ENCODE measurements around the gene TEKT5.

Gene TEKT5

DNA sequence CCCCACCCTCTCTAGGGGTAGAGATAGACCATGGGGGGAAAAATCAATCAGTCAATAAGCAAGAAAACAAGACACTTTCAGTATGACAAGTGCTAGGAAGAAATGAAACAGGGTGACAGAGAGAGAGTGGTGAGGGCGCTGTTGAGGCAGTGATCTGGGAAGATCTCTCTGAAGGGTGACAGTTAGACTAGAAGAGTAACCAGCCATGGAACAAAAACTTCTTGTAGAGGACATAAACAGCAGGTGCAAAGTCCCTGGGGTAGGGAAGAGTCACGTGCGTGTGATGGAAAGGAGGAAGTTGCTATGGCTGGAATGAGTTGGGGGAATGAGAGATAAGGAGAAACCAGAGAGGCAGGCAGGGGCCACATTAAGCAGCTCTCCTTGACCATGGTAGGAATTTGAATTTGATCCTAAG is 97.5 kb downstream of the TEKT5 start:
- Histone ChIP-seq H3K27ac (ENCODE audit: poor library complexity, severe bottlenecking) (no peak overlapping the region), H3K4me3 (ENCODE audit: severe bottlenecking) (no peak overlapping the region), H3K36me3 (ENCODE audit: low read depth) (no peaks in the 10 kb centered on the region), H3K4me1 (ENCODE audit: insufficient read depth, poor library complexity, severe bottlenecking) (peaks cover 24% of the 10 kb centered on the region), H3K27me3 (ENCODE audit: insufficient read depth, poor library complexity, severe bottlenecking) (no peaks in the 10 kb centered on the region), H3K9me3 (ENCODE audit: severe bottlenecking) (no peaks in the 10 kb centered on the region)
- DNase-seq (ENCODE audit: low spot score) (no peak), ATAC-seq (ENCODE audit: low read depth) (no peak)
- TF ChIP-seq, protein P1, sequence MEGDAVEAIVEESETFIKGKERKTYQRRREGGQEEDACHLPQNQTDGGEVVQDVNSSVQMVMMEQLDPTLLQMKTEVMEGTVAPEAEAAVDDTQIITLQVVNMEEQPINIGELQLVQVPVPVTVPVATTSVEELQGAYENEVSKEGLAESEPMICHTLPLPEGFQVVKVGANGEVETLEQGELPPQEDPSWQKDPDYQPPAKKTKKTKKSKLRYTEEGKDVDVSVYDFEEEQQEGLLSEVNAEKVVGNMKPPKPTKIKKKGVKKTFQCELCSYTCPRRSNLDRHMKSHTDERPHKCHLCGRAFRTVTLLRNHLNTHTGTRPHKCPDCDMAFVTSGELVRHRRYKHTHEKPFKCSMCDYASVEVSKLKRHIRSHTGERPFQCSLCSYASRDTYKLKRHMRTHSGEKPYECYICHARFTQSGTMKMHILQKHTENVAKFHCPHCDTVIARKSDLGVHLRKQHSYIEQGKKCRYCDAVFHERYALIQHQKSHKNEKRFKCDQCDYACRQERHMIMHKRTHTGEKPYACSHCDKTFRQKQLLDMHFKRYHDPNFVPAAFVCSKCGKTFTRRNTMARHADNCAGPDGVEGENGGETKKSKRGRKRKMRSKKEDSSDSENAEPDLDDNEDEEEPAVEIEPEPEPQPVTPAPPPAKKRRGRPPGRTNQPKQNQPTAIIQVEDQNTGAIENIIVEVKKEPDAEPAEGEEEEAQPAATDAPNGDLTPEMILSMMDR (IDR thresholded peaks at IDR 0.05; ENCODE audit: poor library complexity, severe bottlenecking), result no peak

DNA sequence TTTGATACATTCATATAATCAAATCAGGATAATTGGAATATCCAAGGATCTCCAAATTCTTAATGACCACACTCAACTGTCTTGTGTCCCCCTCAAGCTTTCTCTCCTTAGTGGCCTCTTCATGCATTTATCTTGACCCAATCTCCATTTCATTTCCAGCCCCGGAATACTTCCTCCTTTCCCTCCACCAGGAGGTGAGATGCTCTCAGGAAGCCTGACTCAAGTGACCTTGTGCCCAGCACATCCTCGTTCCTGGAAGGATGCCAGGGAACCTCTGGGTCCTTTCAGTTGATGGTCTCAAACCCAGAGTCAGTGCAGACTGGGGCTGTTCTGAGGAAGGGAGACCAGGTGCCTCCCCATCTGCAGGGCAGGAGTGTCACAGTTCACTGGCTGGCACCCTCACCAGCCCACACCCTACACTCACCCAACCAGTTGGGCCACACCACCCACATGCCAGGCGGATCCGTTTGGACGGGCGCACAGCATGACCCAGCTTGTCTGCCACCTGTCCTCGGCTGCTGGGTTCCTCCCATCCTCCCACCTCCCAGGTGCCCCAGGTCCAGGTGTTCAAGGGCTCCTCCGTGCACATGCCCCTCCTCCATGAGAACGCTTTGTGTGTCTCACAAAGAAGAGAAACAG is 100.3 kb downstream of the TEKT5 start:
- no peaks in the 10 kb centered on the region for H3K27me3 ChIP-seq (ENCODE audit: insufficient read depth, poor library complexity, severe bottlenecking)
- peaks cover 16% of the 10 kb centered on the region for H3K4me1 ChIP-seq (ENCODE audit: insufficient read depth, poor library complexity, severe bottlenecking)
- H3K36me3 ChIP-seq (ENCODE audit: low read depth), result no peaks in the 10 kb centered on the region
- H3K4me3 ChIP-seq (ENCODE audit: severe bottlenecking), result no peak overlapping the region
- peak; percentile 91 for DNase-seq (ENCODE audit: low spot score)
- peak overlapping the region; percentile 24 for H3K27ac ChIP-seq (ENCODE audit: poor library complexity, severe bottlenecking)
- TF ChIP-seq, protein P1 (IDR thresholded peaks at IDR 0.05; ENCODE audit: poor library complexity, severe bottlenecking), result no peak
- H3K9me3 ChIP-seq (ENCODE audit: severe bottlenecking), result no peaks in the 10 kb centered on the region
- ATAC-seq (ENCODE audit: low read depth), result peak; percentile 90

DNA sequence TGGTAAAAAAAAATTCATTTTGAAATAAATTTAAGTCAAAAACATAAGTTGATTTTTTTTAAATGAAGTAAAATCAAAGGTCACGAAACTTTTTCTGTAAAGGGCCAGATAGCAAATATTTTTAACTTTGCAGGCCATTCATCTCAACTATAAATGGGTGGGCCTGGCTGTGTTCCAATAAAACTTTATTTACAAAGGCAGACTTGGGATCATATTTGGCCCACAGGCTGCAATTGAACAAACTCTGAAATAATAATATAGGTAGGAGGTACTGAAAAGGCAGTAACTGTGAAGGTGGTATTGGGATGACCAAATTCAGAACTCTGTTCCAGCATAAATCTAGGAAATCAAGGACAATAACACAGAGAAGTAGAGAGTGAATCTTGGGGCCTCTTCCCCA is 102.1 kb downstream of the TEKT5 start:
- H3K9me3 ChIP-seq (ENCODE audit: severe bottlenecking), result no peaks in the 10 kb centered on the region
- TF ChIP-seq, protein P1 (IDR thresholded peaks at IDR 0.05; ENCODE audit: poor library complexity, severe bottlenecking), result no peak

DNA sequence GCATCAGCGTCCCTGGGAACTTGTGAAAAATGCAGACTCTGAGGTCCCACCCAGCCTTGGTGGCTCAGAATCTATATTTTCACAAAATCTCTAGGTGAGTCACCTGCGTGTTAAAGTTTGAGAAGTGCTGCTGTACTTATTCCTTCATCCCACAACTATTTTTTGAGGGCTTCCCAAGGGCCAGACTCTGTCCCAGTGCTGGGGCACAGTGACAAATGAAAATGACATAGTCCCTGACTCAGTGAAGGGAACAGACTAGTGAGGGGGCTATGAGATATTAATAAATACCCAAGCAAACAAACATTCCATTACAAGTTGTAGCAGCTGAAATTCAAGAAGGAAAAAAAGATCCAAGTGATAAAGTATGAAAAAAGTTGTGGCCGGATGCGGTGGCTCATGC is 104.4 kb downstream of the TEKT5 start:
- H3K27ac ChIP-seq (ENCODE audit: poor library complexity, severe bottlenecking), result no peak overlapping the region
- DNase-seq (ENCODE audit: low spot score), result no peak
- ATAC-seq (ENCODE audit: low read depth), result no peak
- H3K4me1 ChIP-seq (ENCODE audit: insufficient read depth, poor library complexity, severe bottlenecking), result peaks cover 14% of the 10 kb centered on the region
- no peaks in the 10 kb centered on the region for H3K27me3 ChIP-seq (ENCODE audit: insufficient read depth, poor library complexity, severe bottlenecking)
- no peaks in the 10 kb centered on the region for H3K36me3 ChIP-seq (ENCODE audit: low read depth)
- no peak overlapping the region for H3K4me3 ChIP-seq (ENCODE audit: severe bottlenecking)
- H3K9me3 ChIP-seq (ENCODE audit: severe bottlenecking), result no peaks in the 10 kb centered on the region
- TF ChIP-seq, protein P1 (IDR thresholded peaks at IDR 0.05; ENCODE audit: poor library complexity, severe bottlenecking), result no peak

More for the DNA sequence above, 102.1 kb downstream of the TEKT5 start:
- ATAC-seq (ENCODE audit: low read depth) (no peak), DNase-seq (ENCODE audit: low spot score) (no peak)
- Histone ChIP-seq H3K27me3 (ENCODE audit: insufficient read depth, poor library complexity, severe bottlenecking) (no peaks in the 10 kb centered on the region), H3K36me3 (ENCODE audit: low read depth) (no peaks in the 10 kb centered on the region), H3K4me1 (ENCODE audit: insufficient read depth, poor library complexity, severe bottlenecking) (peaks cover 13% of the 10 kb centered on the region), H3K27ac (ENCODE audit: poor library complexity, severe bottlenecking) (no peak overlapping the region), H3K4me3 (ENCODE audit: severe bottlenecking) (no peak overlapping the region)

DNA sequence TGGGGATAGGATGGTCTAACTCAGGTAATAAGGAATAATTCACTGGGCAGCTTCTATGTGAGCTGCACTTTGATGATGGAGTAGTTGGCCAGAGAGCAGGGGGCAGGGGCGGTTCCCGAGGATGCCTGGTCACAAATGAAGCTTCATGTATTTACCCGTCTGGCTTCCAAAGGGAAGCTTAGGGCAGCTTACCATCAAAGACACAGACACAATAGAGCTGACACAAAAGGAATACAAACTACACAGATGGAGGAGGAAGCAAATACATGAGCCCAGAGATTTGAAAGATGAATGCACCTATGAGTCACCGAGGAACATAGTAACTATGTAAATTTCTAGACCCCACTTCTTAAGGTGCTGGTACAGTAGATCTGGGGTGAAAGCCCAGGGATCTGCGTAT is 105.6 kb downstream of the TEKT5 start:
- no peak overlapping the region for H3K4me3 ChIP-seq (ENCODE audit: severe bottlenecking)
- H3K36me3 ChIP-seq (ENCODE audit: low read depth), result no peaks in the 10 kb centered on the region
- no peak for DNase-seq (ENCODE audit: low spot score)
- no peak for ATAC-seq (ENCODE audit: low read depth)
- H3K4me1 ChIP-seq (ENCODE audit: insufficient read depth, poor library complexity, severe bottlenecking), result peaks cover 17% of the 10 kb centered on the region
- no peak overlapping the region for H3K27ac ChIP-seq (ENCODE audit: poor library complexity, severe bottlenecking)
- TF ChIP-seq, protein P1 (IDR thresholded peaks at IDR 0.05; ENCODE audit: poor library complexity, severe bottlenecking), result no peak
- no peaks in the 10 kb centered on the region for H3K27me3 ChIP-seq (ENCODE audit: insufficient read depth, poor library complexity, severe bottlenecking)
- no peaks in the 10 kb centered on the region for H3K9me3 ChIP-seq (ENCODE audit: severe bottlenecking)

Data from RWPE2 (cell line).